MV-4-11 (cell line): ENCODE measurements around the gene MRPS33.
A peak's percentile ranks its signal among the peaks of the same experiment; 100 is the strongest.
"Not testable (repeated sequence)": the region's sequence is repeated elsewhere in the genome, so short reads cannot be mapped to it uniquely, and the experiment has no call there.

Experiments used
- DNase-seq: peaks from one replicate; lab custom pipeline; 2025; lab: John Stamatoyannopoulos, UW

The MRPS33 gene

DNA sequence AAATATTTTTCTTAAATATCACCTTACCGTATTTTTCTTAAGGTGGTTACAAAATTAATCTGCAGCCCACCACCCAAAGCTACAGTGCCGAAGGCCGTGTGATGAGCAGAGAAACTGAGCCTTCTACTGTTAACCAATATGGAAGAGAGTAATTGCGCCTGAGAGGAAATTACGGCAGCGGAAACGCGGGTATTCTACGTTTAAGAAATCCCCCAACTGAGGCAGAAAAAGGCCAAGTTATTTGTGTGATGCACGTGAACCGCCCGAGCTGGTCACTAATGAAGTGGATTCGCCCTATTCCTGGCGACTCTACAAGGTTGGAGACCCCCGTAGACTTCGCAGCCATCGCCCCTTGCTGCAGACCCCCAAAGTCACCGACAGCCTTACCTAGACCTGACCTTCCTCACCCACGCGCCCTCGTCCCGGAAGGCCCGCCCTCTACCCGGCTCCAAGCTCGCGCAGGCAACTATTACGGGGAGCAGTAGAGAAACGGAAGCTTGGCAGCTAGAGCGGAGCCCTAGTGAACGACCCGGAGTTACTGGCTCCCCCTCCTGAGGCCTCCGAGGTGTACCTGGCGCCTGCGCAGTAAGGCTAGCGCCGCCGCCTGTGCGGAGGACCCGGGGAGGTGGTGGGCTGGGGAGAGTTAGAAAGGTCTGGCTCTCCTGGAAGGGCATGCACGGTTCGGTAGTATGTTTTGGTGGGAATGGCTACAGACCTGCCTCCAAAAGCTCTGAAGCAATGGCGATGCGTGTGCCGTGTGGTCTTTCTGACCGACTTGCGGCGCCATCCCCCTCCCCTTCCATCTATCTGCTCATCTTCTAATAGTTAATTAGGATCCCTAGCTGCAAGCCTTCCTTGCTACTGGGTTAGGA, at the start of gene MRPS33:
Gene MRPS33 (minus strand): TSS at position 429 of the 872 bp plus-strand sequence. CDS start 4,319 bp downstream, outside the sequence.
- peak; percentile 96 for DNase-seq

DNA sequence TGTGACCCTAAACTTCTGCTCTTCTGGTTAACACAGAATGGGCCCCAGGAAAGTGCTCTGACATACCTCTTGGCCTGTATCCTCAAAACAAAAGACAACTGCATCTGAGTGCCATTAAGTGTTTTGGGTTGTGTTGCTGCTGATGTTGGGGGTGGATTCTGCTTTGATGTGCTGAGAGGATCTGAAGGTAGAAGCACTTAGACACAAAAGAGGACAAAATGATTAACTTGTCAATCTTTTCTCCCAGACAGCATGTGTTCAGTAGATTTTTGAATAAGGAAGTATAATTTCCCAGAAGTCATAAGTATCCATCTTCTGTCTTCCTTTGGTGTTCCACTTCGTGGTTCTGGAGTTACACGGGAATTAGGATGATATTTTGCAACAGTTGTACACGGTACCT, 43.0 kb upstream of the MRPS33 start:
- no peak for DNase-seq

DNA sequence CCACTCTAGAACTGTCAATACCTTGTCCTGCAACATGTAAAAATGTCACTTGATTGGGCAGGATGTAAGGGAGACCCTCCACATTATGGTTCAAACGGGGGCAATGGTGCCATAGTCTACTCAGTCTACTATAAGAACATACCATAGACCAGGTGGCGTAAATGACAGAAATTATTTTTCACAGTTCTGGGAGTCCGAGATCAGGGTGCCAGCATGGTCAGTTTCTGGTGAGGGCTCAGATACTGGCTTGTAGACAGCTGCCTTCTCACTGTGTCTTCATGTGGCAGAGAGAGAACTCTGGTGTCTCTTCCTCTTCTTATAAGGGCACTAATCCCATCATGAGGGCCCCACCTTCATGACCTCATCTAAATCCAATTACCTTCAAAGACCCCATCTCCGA, 40.4 kb upstream of the MRPS33 start:
- no peak for DNase-seq

DNA sequence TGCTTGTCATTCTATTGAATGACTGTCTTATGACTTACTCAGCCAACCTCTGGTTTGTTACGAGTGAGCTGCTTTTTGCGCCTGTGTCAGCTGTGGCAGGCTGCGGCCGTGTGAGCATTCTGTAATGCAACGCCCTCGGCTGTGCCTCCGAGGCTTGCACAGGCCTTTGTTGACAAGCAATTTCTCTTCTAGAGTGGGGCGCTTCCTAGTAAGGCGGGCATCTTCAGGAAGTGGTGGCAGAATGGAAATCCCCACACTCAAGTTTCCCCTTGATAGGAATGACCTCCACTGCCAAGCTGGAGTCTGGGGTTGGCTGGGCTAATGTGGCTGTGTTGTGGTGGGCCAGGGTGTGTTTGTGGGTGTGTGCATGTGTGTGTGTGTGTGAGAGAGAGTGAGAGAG, 38.9 kb upstream of the MRPS33 start:
- no peak for DNase-seq

DNA sequence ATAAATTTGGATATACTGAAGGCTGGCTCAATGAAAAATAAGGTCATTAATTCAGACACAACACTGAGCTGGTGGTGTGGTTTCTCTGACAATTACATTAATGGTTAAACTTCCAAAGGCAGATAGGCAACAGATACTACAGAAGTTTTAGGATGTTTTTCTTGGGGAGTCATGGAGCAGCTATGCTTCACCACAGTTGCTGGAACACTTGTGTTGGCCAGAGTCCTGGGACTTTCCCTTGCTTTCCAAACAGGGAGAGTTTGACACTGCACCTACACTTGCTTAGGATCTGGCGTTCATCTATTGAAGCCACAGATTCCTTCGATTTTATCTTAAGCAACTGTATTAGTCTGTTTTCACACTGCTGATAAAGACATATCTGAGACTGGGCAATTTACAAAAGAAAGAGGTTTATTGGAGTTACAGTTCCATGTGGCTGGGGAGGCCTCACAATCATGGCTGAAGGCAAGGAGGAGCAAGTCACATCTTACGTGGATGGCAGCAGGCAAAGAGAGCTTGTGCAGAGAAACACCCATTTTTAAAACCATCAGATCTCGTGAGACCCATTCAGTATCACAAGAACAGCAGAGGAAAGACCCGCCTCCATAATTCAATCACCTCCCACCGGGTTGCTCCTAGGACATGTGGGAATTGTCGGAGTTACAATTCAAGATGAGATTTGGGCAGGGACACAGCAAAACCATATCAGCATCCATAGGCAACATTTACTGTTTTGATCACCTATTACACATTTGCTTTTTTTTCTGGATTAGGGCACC, 31.3 kb upstream of the MRPS33 start:
- DNase-seq = no peak

DNA sequence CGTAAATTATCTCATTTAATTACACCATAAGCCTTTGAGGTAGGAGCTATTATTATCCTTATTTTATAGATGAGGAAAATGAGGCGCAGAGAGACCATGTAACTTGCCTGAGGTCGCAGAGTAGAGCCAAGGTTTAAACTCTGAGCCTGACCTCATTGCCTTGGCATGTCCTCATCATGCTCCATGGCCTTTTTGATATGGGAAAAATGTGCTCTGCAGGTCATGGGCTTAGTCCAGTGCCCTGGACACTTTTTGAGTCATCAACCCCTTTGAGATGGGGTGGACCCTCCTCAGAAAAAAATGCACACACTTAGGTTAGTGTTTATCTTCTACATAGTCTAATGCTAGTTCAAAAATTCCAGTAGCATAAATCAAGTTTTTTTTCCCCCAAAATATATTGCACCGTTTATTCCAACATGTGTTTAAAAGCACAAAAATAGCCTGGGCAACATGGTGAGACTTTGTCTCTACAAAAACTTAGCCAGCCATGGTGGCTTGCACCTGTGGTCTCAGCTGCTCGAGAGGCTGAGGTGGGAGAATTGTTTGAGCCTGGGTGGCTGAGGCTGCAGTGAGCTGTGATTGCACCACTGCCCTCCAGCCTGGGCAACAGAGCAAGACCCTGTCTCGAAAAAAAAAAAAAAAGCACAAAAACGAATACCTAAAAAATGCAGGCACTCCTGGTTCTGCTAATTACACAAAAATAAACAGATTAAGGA, 30.5 kb upstream of the MRPS33 start:
- no peak for DNase-seq

DNA sequence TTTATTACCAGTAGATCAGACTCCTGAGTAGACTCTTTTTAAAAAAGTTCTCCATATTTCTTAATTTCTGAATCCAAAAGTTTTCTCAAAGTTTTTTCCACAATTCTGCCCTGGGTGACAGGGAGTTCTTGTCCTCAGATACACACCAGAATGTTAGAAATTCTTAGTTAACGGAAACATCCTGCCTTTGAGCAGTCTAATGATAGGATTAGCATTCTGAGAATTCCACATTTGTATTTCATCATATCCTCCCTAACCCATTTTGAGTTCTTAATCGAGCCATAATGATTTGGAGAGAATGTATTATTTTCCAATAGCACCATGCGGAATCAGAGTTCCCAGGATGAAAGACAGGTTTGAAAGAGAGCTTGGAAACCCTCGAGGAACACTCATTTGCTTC, 28.9 kb upstream of the MRPS33 start:
- DNase-seq = no peak

DNA sequence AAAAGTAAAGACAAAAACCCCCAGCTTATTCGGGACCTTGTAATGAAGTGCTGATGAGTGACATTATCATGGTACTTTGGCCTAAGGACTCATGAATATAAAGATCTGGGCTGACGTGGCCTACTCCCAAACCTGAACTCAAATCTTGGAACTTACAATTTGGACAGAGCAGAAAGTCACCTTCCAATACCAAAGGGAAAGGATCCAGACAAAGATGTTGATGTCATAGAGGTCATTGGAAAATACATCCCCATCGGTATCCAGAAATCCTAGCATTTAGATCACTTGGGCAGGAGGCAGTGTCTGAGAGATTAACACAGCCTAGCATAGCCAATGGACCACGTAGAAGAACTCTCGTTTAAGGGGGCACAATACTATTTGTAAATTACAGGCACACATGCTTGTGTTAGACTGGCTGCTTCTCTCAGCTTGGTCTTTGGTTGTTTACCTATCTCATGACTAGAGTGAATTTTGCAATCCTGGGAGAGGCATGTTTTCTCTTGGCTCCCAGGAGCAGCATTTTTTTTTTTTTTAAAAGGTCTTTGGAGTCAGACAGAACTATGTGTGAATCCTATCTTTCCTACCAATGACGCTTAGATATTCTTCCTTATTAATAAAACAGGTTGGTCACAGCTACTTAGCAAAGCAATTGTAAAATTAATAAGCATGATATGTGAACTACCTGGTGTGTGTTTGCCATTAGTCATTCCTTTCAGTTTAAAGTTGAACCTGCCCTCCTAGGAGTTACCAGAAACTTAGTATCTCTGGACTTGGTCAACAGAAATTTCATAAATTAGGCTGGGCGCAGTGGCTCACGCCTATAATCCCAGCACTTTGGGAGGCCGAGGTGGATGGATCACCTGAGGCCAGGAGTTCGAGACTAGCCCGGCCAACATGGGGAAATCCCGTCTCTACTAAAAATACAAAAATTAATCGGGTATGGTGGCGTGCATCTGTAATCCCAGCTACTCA, 27.8 kb upstream of the MRPS33 start:
- no peak for DNase-seq

DNA sequence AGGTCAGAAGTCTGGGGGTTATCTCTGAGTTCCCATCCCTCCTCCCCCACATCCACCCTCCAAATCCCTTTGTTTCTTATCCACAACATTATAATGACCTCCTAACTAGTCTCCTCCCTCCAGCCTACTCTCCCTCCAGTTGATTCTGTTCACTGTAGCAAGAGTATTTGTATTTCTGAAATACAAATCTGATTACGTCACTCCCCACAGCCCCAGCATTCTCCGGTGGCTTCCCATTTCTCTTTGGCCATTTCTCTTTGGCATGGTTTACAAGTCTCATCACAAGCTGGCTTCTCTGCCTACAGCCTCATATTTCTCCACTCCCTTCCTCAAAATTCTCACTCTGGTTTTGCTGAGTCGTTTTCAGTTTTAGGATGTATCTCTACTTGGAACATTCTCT, 24.6 kb upstream of the MRPS33 start:
- no peak for DNase-seq

DNA sequence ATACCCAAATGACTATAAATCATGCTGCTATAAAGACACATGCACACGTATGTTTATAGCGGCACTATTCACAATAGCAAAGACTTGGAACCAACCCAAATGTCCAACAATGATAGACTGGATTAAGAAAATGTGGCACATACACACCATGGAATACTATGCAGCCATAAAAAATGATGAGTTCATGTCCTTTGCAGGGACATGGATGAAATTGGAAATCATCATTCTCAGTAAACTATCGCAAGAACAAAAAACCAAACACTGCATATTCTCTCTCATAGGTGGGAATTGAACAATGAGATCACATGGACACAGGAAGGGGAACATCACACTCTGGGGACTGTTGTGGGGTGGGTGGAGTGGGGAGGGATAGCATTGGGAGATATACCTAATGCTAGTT, 23.3 kb upstream of the MRPS33 start:
- not testable (repeated sequence) for DNase-seq

DNA sequence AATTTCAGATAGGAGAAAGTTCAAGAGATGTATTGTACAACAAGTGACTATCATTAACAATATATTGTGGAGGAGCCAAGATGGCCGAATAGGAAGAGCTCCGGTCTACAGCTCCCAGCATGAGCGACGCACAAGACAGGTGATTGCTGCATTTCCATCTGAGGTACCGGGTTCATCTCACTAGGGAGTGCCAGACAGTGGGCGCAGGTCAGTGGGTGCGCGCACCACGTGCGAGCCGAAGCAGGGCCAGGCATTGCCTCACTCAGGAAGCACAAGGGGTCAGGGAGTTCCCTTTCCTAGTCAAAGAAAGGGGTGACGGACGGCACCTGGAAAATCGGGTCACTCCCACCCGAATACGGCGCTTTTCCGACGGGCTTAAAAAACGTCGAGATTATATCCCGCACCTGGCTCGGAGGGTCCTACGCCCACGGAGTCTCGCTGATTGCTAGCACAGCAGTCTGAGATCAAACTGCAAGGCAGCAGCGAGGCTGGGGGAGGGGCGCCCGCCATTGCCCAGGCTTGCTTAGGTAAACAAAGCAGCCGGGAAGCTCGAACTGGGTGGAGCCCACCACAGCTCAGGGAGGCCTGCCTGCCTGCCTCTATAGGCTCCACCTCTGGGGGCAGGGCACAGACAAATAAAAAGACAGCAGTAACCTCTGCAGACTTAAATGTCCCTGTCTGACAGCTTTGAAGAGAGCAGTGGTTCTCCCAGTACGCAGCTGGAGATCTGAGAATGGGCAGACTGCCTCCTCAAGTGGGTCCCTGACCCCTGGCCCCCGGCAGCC, 18.0 kb upstream of the MRPS33 start:
- DNase-seq = not testable (repeated sequence)

DNA sequence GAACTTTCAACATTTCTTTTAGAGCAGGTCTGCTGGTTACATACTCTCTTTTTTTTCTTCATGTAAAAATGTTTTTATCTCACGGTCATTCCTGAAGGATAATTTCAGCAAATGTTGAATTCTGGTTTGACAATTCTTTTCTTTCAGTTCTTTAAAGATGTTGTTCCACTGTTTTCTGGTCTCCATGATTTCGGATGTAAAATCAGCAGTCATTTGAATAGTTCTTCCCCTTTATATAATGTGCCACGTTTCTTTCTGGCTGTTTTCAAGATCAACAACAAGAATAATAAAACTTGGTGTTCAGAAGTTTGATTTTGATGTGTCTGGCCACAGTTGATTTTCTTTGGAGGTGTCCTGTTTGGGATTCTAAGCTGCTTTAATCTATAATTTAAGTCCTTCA, 14.0 kb upstream of the MRPS33 start:
- DNase-seq = no peak

DNA sequence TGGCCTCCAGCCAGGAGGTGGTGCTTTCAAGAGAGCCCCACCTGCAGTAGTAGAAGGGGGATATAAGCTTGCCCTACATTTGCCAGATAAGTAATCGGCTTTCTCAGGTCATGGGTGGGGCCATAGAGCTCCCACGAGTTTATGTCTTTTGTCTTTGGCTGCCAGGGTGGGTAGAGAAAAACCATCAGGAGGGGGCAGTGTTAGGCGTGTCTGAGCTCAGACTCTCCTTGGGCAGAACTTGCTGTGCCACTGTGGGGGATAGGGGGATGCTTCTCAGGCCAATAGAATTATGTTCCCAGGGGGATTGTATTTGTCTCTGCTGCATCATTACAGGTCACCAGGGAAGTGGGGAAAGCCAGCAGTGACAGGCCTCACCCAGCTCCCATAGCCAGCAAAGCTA, 12.3 kb upstream of the MRPS33 start:
- no peak for DNase-seq

DNA sequence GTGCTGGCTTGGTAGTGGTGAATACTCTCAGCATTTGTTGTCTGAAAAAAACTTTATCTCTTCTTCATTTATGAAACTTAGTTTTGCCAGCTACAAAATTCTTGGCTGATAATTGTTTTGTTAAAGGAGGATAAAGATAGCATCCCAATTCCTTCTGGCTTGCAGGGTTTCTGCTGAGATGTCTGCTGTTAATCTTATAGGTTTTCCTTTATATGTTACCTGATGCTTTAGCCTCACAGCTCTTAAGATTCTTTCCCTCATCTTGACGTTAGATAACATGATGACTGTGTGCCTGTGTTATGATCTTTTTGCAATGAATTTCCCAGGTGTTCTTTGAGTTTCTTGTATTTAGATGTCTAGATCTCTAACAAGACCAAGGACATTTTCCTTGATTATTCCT, 9.9 kb upstream of the MRPS33 start:
- DNase-seq = no peak

DNA sequence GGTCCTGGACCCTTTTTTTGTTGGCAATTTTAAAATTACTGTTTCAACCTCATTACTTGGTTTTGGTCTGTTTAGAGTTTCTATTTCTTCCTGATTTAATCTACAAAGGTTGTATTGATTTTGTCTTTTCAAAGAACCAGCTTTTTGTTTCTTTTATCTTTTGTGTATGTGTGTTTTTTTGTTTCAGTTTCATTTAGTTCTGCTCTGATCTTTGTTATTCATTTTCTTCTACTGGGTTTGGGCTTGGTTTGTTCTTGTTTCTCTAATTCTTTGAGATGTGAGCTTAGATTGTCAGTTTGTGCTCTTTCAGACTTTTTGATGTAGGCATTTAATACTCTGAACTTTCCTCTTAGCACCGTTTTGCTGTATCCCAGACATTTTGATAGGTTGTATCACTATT, 8.5 kb upstream of the MRPS33 start:
- no peak for DNase-seq

DNA sequence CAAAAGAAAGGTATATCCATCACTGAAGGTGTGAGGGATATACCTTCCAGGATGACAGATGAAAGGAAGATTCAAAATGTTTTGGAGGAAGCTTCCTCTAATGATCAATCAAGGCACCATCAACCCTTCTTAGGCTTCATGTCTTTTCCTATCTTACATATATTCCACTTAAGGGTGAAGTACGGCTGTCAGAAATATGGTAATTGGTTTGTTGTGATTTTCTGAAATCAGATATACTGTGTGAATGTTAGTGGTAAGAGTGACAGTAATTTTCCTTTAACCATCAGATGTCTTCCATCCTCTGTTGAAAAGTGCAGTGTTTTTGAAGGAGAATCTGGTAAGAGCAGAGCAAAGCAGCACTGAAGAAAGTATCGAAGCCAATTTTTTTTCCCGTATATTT, 2.8 kb upstream of the MRPS33 start:
- DNase-seq = no peak

DNA sequence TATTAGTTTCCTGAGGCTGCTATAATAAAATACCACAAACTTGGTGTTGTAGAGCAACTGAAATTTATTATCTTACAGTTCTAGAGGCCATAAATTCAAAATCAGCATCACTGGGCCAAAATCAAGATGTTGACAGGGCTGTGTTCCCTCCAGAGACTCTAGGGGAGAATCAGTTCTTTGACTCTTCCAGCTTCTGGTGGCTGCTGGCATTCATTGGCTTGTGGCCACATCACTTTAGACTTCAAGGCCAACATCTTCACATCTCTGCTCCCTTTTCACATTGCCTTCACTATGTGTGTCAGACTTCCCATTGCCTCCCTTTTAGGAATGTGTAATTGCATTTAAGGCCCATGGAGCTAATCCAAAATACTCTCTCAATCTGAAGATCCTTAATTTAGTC, 1.6 kb upstream of the MRPS33 start:
- no peak for DNase-seq

DNA sequence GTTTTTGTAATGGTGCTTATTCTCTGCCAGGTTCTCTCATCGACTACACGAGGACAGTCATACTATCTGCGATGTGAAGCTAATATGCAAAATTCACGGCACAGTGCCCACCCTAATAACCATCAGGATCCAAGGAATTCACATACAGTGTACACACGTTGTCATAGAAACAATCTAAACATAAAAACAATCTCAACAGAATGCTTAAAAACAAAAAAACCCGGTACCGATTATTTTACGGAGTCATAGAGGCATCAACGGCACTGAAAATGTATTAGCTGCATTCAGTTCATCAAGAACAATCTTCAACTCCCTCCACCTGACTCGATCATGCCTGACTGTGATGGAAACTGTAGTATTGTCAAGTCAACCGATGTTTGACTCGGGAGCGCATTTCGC, 628 bp downstream of the MRPS33 start:
- DNase-seq = no peak

DNA sequence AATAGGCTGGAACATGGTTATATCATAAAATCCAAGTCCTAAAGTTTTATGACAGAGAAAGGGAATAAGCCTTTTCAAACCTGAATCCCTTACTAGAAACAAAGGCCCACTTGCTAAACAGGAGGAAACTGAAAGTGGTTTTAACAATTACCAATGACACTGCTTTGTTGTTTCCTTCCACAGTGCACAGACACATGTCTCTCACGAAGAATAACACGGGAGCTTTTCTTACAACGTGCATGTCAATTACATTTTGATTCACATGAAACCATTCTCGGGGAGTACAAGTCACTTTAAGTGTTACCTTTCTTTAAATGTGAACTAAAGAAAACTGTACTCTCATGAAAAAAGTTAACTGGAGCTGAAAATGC, 1.4 kb downstream of the MRPS33 start:
- DNase-seq = no peak

DNA sequence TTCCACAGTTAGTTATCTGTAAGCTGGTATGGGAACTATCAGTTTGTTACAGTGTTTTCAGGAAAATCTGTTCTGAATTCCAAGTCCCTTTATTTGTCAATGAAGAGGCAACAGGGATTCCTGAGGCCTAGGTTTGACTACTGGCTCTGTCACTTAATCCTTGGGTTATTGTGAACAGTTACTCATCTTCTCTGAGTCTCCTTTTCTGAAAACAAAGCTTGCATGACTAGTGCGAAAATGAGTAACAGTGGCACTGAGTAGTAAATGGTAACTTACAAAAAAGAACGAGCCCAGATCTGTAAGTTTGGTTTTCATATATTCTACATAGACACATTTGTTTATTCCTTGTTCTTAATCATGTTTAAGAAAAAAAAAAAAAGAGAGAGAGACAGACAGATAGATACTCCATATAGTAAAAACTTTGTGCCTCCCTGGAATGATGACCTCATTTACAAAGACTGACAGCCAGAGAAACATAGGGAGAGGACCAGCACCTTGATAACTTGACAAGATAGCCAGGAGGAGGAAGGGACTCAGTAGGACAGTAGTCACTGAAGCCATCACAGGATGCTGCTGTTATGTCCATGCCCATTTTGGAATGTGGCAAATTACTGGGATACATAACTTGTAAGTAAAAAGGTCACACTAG, 1.9 kb downstream of the MRPS33 start:
- DNase-seq = no peak
